ENCODE results near the gene NKX6-2.

NKX6-2 gene

DNA sequence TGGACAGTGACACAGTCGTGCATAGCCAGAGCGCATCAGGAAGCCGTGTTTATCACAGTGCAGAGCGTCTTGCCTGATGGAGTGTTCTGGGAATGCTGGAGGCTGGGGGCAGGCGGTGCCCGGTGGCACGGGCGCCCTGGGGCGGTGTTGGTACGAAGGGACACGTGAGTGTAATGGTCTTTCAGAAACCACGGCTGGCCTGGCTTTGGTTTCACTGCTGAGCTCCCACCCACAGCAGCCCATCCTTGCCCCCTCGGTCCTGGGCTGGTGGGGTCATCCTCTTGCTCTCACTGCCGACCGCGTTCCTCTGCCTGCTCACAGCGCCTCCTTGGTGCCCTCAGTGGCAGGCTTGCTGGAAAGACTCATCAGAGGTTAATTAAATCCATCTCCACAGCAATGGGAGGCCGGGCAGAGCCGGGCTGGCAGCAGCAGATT lies 50.6 kb downstream of the NKX6-2 start:
- H3K27ac ChIP-seq: no peak overlapping the region
- H3K9me3 ChIP-seq (ENCODE audit: control insufficient read depth, low read length): no peaks in the 10 kb centered on the region
- H3K79me2 ChIP-seq: no peaks in the 10 kb centered on the region
- no peaks in the 10 kb centered on the region for H3K4me1 ChIP-seq
- TF ChIP-seq, protein P1, sequence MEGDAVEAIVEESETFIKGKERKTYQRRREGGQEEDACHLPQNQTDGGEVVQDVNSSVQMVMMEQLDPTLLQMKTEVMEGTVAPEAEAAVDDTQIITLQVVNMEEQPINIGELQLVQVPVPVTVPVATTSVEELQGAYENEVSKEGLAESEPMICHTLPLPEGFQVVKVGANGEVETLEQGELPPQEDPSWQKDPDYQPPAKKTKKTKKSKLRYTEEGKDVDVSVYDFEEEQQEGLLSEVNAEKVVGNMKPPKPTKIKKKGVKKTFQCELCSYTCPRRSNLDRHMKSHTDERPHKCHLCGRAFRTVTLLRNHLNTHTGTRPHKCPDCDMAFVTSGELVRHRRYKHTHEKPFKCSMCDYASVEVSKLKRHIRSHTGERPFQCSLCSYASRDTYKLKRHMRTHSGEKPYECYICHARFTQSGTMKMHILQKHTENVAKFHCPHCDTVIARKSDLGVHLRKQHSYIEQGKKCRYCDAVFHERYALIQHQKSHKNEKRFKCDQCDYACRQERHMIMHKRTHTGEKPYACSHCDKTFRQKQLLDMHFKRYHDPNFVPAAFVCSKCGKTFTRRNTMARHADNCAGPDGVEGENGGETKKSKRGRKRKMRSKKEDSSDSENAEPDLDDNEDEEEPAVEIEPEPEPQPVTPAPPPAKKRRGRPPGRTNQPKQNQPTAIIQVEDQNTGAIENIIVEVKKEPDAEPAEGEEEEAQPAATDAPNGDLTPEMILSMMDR (IDR thresholded peaks at IDR 0.05): no peak
- no peaks in the 10 kb centered on the region for H3K36me3 ChIP-seq (ENCODE audit: control insufficient read depth, insufficient read depth, low read length)
- H2AFZ ChIP-seq: no peak overlapping the region
- H3K4me3 ChIP-seq (ENCODE audit: low read depth, low read length): no peak overlapping the region
- no peak overlapping the region for H3K4me2 ChIP-seq (ENCODE audit: low read length)
- no peaks in the 10 kb centered on the region for H3K27me3 ChIP-seq (ENCODE audit: control insufficient read depth, insufficient read depth, low read length)
- H3K9ac ChIP-seq: no peak overlapping the region

DNA sequence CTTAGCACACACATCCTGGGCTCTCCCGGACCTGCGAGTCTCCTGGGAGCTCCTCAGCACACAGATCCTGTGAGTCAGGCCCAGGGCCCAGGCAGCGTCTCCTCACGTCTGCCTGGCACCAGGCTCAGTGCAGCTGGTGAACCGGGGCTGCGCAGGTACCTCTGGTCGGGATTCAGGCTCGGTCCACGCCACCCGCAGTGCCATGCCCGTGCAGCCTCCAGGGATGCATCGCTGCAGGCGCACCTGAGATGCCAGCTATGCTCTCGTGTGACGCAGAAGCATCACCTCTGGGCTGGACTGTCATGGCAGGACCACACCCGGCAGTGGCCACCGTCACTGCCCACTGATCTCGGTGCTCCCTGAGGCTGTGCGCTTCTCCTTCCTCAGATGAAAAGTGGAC lies 52.0 kb downstream of the NKX6-2 start:
- Histone ChIP-seq H3K27ac (no peak overlapping the region), H3K27me3 (ENCODE audit: control insufficient read depth, insufficient read depth, low read length) (no peaks in the 10 kb centered on the region), H3K4me2 (ENCODE audit: low read length) (no peak overlapping the region), H3K9me3 (ENCODE audit: control insufficient read depth, low read length) (no peaks in the 10 kb centered on the region), H3K4me1 (no peaks in the 10 kb centered on the region), H3K36me3 (ENCODE audit: control insufficient read depth, insufficient read depth, low read length) (no peaks in the 10 kb centered on the region), H3K9ac (no peak overlapping the region), H2AFZ (no peak overlapping the region), H3K4me3 (ENCODE audit: low read depth, low read length) (no peak overlapping the region), H3K79me2 (no peaks in the 10 kb centered on the region)
- TF ChIP-seq, protein P1 (IDR thresholded peaks at IDR 0.05): no peak

All from parathyroid adenoma (tissue), 2 donors.